HL-60 (cell line): ENCODE measurements around the gene MICALL2.
A peak's percentile ranks its signal among the peaks of the same experiment; 100 is the strongest.

Source experiments
- DNase-seq, 2 experiments: peaks; one replicate each; pipeline ENCODE4 v3.0.0-alpha.2; 2010 to 2020; ENCODE audit warnings: low read depth in 1 of 2, low spot score in 1 of 2
- H3K27ac ChIP-seq: fragments of 250-450 bp; sonication (Bioruptor Pico); replicated peaks from 2 replicates; pipeline ENCODE4 v1.5.1; 2020; ENCODE audit warnings: mild to moderate bottlenecking, moderate library complexity
- H3K27me3 ChIP-seq: fragments of 250-450 bp; sonication (Bioruptor Pico); 2 replicates; pipeline ENCODE4 v1.5.1; 2021; ENCODE audit warnings: mild to moderate bottlenecking, moderate library complexity; ENCODE audit not compliant: insufficient read depth, poor library complexity, severe bottlenecking
- H3K4me3 ChIP-seq: replicated peaks from 2 replicates; pipeline ENCODE4 v1.5.1; 2011; ENCODE audit warnings: mild to moderate bottlenecking, control low read depth, low read length; ENCODE audit not compliant: insufficient read depth
- CTCF ChIP-seq: IDR thresholded peaks from one replicate; pipeline ENCODE4 v1.5.1; 2011; ENCODE audit warnings: low read length, control low read depth, inconsistent platforms; ENCODE audit not compliant: insufficient read depth
- GABPA ChIP-seq: IDR thresholded peaks from 2 replicates; pipeline ENCODE4 v1.6.1; 2012; ENCODE audit warnings: low read depth
- POLR2AphosphoS5 ChIP-seq: IDR thresholded peaks from 2 replicates; pipeline ENCODE4 v1.6.1; 2012; ENCODE audit warnings: low read depth
- REST ChIP-seq: IDR thresholded peaks from 2 replicates; pipeline ENCODE4 v1.6.1; 2012; ENCODE audit warnings: low read depth; ENCODE audit not compliant: insufficient replicate concordance
- SPI1 ChIP-seq: IDR thresholded peaks from 2 replicates; pipeline ENCODE4 v1.6.1; 2012; ENCODE audit warnings: low read depth, mild to moderate bottlenecking, borderline replicate concordance

The MICALL2 gene

GRCh38 chr7:1461646-1462375, 2.5 kb upstream of the MICALL2 start:
- TF ChIP-seq GABPA (no peak), POLR2AphosphoS5 (no peak), REST (no peak), CTCF (no peak), SPI1 (no peak)
- Histone ChIP-seq H3K27me3 (no peaks in the 10 kb centered on the region), H3K4me3 (0 out of 2 replicates have a peak overlapping the region, but pooled peaks have one; percentile 52), H3K27ac (peak overlapping the region; percentile 90)
- DNase-seq, result peak in 1 of 2 experiments; percentile 46

GRCh38 chr7:1460821-1461645, 1.8 kb upstream of the MICALL2 start:
- Histone ChIP-seq H3K27me3 (no peaks in the 10 kb centered on the region), H3K27ac (peak overlapping the region; percentile 90), H3K4me3 (peak overlapping the region; percentile 52)

More at GRCh38 chr7:1460821-1461645, 1.8 kb upstream of the MICALL2 start:
- DNase-seq, result peak; percentile 94 to 97
- TF ChIP-seq REST, result no peak
- TF ChIP-seq SPI1, result peak; percentile 54; the same call in 1 of the 2 replicates
- TF ChIP-seq CTCF, result no peak
- TF ChIP-seq POLR2AphosphoS5, result peak; percentile 98
- TF ChIP-seq GABPA, result peak; percentile 50; the same call in 1 of the 2 replicates
